Neuron (in vitro differentiated cells): Measurements from ENCODE around the gene CELA3A.
"Not testable (repeated sequence)": the region's sequence is repeated elsewhere in the genome, so short reads cannot be mapped to it uniquely, and the experiment has no call there.

Experiments
- H2AFZ ChIP-seq: one replicate; pipeline ENCODE4 v1.6.1; 2013; ENCODE audit warnings: low read depth, mild to moderate bottlenecking, inconsistent platforms, low read length, moderate library complexity
- H3K27me3 ChIP-seq: one replicate; pipeline ENCODE4 v1.6.1; 2013; ENCODE audit warnings: low read length; ENCODE audit not compliant: insufficient read depth
- H3K36me3 ChIP-seq: one replicate; pipeline ENCODE4 v1.6.1; 2013; ENCODE audit warnings: low read length; ENCODE audit not compliant: insufficient read depth
- H3K4me1 ChIP-seq: one replicate; pipeline ENCODE4 v1.6.1; 2013; ENCODE audit warnings: low read length; ENCODE audit not compliant: insufficient read depth
- H3K4me3 ChIP-seq: 2 replicates; pipeline ENCODE4 v1.5.1; 2013; ENCODE audit warnings: mild to moderate bottlenecking, low read length, moderate library complexity
- H3K9me3 ChIP-seq: one replicate; pipeline ENCODE4 v1.6.1; 2013; ENCODE audit warnings: low read length

The CELA3A gene

DNA sequence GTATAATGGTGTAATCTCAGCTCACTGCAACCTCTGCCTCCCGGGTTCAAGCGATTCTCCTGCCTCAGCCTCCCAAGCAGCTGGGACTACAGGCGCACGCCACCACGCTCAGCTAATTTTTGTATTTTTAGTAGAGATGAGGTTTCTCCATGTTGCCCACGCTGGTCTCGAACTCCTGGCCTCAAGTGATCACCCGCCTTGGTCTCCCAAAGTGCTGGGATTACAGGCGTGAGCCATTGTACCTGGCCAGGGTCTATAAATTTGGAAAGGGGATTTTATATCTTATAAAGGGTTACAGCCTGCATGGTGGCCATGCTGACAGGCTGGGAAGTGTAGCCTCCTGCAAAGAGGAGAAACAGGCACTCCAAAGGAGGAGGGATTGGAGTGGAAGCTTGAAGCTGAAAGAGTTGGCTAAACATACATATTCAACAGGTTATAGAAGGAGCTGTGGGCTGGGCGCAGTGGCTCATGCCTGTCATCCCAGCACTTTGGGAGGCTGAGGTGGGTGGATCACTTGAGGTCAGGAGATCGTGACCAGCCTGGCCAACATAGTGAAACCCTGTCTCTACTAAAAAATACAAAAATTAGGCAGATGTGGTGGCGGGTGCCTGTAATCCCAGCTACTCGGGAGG, 13.2 kb downstream of the CELA3A start:
- not testable (repeated sequence) for H3K9me3 ChIP-seq, H3K4me3 ChIP-seq, H3K4me1 ChIP-seq, H3K27me3 ChIP-seq, H2AFZ ChIP-seq, H3K36me3 ChIP-seq

DNA sequence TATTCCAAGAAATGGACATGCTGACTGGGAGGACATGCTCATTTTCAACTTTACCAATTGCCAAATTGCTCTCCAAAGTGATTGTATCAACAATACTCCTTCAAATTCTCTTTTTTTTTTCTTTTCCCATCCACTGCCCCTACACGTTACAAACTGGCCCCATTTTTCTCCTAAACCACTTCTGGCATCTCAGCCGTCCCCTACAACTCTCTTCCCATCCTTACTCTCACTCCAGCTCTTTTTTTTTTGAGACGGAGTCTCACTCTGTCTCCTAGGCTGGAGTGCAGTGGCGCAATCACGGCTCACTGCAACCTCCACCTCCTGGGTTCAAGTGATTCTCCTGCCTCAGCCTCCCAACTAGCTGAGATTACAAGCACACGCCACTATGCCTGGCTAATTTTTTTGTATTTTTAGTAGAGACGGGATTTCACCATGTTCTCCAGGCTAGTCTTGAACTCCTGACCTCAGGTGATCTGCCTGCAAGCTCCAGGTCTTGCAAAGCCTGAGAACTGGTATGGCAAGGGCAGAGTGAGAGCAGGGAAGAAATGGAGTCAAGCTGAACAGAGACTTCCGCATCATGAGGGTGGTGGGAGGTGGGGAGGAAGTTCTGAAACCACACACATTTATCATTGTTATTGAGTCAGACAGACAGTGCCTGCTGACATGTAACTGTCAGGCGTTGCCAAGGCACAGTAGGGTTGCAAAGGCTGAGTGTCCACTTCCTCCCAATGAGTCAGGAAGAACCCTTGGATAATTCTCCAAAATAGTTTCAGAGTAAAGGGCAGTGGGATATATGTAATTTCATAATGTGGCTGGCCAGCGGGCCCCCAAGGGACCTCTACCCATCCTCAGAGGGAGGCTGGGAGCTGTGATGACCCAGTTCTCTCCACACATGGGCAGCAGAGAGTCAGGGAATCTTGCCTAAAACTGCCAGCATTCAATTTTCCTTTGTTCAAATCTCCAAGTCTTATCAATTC, 17.4 kb downstream of the CELA3A start:
- Histone ChIP-seq H3K27me3 (no peaks in the 10 kb centered on the region), H3K9me3 (no peaks in the 10 kb centered on the region), H3K4me3 (no peak overlapping the region), H3K4me1 (peaks cover 2% of the 10 kb centered on the region), H3K36me3 (no peaks in the 10 kb centered on the region), H2AFZ (no peak overlapping the region)

DNA sequence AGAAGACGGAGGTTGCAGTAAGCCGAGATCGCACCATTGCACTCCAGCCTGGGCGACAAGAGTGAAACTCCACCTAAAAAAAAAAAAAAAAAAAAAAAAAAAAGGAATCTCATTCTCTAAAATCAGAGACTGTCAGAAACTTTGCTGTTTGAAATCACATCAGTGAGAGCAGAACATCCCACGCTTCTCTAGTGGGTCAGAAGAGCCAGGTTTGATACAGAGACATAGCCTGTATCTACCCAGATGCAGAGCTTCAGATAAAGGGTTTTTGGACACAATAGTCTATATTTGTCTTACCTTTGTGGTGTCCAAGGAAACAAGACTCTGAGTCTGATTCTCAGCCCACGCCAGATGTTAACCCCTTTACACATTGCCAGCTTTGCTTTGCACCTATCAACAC, 19.6 kb downstream of the CELA3A start:
- Histone ChIP-seq H3K36me3 (no peaks in the 10 kb centered on the region), H3K9me3 (no peaks in the 10 kb centered on the region), H2AFZ (no peak overlapping the region), H3K4me1 (peaks cover 12% of the 10 kb centered on the region), H3K4me3 (no peak overlapping the region), H3K27me3 (no peaks in the 10 kb centered on the region)

DNA sequence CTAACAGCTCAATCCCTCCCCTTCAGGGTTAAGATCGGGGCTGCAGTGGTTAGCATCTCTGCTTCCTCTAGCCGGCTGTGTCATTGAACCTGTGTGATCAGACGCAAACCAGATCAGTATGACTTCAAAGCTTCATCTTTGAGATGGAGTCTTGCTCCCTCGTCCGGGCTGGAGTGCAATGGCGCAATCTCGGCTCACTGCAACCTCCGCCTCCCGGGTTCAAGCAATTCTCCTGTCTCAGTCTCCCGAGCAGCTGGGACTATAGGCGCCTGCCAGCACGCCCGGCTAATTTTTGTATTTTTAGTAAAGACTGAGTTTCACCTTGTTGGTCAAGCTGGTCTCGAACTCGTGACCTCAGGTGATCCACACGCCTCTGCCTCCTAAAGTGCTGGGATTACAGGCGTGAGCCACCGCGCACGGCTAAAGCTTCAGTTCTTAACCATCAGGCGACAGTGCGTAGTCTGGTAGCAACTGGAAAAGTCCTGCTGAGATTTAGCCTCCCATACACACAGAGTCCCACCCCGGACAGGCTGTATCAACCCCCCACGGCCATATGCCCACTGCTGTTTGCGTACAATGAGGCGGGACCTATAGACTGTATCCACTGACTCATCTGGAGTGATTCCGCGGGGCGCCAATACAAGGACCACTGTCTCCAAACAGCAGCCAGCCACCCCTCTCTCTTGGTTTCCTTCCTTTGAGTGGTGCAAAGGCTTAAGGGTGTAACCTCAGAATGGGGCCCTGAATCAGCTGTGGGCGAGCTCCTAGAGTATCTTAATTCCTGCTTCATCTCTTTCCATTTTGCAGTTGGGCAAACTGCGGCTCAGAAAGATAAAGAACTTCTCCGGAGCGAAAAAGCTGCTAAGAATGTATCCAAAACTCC, 23.3 kb downstream of the CELA3A start:
- no peaks in the 10 kb centered on the region for H3K36me3 ChIP-seq
- H3K27me3 ChIP-seq = no peaks in the 10 kb centered on the region
- no peaks in the 10 kb centered on the region for H3K9me3 ChIP-seq
- peak overlapping the region; percentile 82 for H2AFZ ChIP-seq
- peaks cover 17% of the 10 kb centered on the region for H3K4me1 ChIP-seq
- peak overlapping the region; percentile 90 for H3K4me3 ChIP-seq

- Histone ChIP-seq H3K4me3 (peak overlapping the region; percentile 90), H2AFZ (peak overlapping the region; percentile 82), H3K9me3 (no peaks in the 10 kb centered on the region), H3K4me1 (peaks cover 17% of the 10 kb centered on the region), H3K27me3 (no peaks in the 10 kb centered on the region), H3K36me3 (no peaks in the 10 kb centered on the region)
Measured at GRCh38 chr1:22025368-22026155, 24.1 kb downstream of the CELA3A start.

GRCh38 chr1:22026924-22027289, 25.4 kb downstream of the CELA3A start:
- H3K27me3 ChIP-seq = no peaks in the 10 kb centered on the region
- H3K4me3 ChIP-seq = no peak overlapping the region
- peaks cover 17% of the 10 kb centered on the region for H3K4me1 ChIP-seq
- no peaks in the 10 kb centered on the region for H3K36me3 ChIP-seq
- no peak overlapping the region for H2AFZ ChIP-seq
- H3K9me3 ChIP-seq = no peaks in the 10 kb centered on the region

- Histone ChIP-seq H3K27me3 (no peaks in the 10 kb centered on the region), H3K4me1 (peaks cover 8% of the 10 kb centered on the region), H3K36me3 (no peaks in the 10 kb centered on the region), H3K4me3 (no peak overlapping the region), H2AFZ (no peak overlapping the region), H3K9me3 (no peaks in the 10 kb centered on the region)
Measured at GRCh38 chr1:22030057-22030456, 28.6 kb downstream of the CELA3A start.

- no peaks in the 10 kb centered on the region for H3K9me3 ChIP-seq
- H3K4me1 ChIP-seq = peaks cover 8% of the 10 kb centered on the region
- H3K27me3 ChIP-seq = no peaks in the 10 kb centered on the region
- no peak overlapping the region for H3K4me3 ChIP-seq
- no peaks in the 10 kb centered on the region for H3K36me3 ChIP-seq
- H2AFZ ChIP-seq = no peak overlapping the region
Measured at GRCh38 chr1:22030473-22030872, 29.0 kb downstream of the CELA3A start.

- Histone ChIP-seq H3K9me3 (no peaks in the 10 kb centered on the region), H3K4me1 (peaks cover 2% of the 10 kb centered on the region), H3K4me3 (no peak overlapping the region), H3K27me3 (no peaks in the 10 kb centered on the region), H3K36me3 (no peaks in the 10 kb centered on the region), H2AFZ (no peak overlapping the region)
Measured at GRCh38 chr1:22031214-22031962, 29.9 kb downstream of the CELA3A start.

DNA sequence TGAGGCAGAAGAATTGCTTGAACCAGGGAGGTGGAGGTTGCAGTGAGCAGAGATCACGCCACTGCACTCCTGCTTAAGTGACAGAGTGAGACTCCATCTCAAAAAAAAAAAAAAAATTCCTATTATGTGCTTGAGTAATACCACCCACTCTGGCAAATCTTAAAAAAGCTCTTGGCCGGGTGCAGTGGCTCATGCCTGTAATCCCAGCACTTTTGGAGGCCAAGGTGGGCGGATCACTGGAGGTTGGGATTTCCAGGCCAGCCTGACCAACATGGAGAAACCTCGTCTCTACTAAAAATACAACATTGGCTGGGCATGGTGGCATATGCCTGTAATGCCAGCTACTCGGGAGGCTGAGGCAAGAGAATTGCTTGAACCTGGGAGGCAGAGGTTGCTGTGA, 33.4 kb downstream of the CELA3A start:
- H3K27me3 ChIP-seq, H2AFZ ChIP-seq, H3K36me3 ChIP-seq, H3K4me3 ChIP-seq, H3K9me3 ChIP-seq: not testable (repeated sequence)
- H3K4me1 ChIP-seq = peaks cover 12% of the 10 kb centered on the region

DNA sequence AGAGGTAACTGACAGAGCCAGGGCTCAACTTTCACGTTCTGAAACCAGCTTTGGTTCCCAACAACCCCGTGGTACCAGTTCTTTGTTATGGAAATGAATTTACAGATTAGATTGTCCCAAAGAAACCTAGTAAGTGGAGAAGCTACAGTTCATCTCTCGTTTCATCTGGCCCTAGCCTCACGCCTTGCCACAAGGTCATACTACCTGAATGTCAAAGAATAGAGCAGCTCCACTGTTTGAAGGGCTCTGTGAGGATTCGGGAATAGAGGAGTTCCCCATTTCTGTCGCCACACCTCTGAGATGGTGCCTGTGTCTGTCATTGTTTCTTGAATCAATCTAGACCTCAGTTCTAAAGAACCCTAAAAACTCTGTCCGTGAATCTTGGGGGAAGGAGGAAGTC, 36.1 kb downstream of the CELA3A start:
- Histone ChIP-seq H3K36me3 (no peaks in the 10 kb centered on the region), H3K9me3 (no peaks in the 10 kb centered on the region), H2AFZ (peak overlapping the region; percentile 10), H3K4me1 (peaks cover 16% of the 10 kb centered on the region), H3K27me3 (no peaks in the 10 kb centered on the region), H3K4me3 (no peak overlapping the region)

GRCh38 chr1:22038036-22038435, 36.6 kb downstream of the CELA3A start:
- H3K4me1 ChIP-seq = peaks cover 16% of the 10 kb centered on the region
- no peaks in the 10 kb centered on the region for H3K9me3 ChIP-seq
- H3K4me3 ChIP-seq = no peak overlapping the region

More at GRCh38 chr1:22038036-22038435, 36.6 kb downstream of the CELA3A start:
- Histone ChIP-seq H3K27me3 (no peaks in the 10 kb centered on the region), H2AFZ (peak overlapping the region; percentile 10), H3K36me3 (no peaks in the 10 kb centered on the region)
